ENCODE results near the gene GPC6.
"Not testable (repeated sequence)": the region's sequence is repeated elsewhere in the genome, so short reads cannot be mapped to it uniquely, and the experiment has no call there.

The GPC6 gene

GRCh38 chr13:93270769-93271742, 44.4 kb downstream of the GPC6 start:
- no peak for DNase-seq

DNA sequence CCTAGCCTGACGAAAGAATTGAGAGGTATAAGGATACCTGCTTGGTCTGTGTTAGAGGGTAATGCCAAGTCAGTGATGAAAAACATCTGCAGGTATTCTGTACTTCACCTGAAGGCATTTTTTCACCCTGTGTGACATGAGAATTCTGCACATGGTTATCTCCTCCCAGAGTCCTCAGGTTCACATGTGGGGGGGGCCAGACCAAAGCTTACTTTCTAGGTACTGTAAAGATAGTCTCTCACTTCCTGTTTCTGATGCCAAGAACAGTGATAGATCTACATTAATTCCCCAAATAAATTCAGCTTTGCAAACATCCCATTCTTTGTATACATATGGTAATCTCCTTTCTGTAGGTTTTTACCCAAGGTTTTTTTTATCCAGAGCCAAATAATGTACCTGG, 53.4 kb downstream of the GPC6 start:
- DNase-seq = no peak

DNA sequence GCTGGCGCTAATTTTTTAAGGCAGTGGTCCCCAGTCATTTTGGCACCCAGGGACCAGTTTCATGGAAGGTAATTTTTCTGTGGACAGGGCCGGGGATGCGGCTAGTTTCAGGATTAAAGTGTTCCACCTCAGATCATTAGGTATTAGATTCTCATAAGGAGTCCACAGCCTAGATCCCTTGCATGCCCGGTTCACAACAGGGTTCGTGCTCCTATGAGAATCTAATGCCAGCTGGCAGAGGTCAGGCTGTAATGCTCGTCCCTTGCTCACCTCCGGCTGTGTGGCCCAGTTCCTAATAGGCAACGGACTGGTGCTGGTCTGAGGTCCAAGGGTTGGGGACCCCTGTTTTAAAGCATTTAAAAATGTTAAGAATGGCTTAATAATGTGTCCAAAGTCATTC, 54.1 kb downstream of the GPC6 start:
- no peak for DNase-seq

DNA sequence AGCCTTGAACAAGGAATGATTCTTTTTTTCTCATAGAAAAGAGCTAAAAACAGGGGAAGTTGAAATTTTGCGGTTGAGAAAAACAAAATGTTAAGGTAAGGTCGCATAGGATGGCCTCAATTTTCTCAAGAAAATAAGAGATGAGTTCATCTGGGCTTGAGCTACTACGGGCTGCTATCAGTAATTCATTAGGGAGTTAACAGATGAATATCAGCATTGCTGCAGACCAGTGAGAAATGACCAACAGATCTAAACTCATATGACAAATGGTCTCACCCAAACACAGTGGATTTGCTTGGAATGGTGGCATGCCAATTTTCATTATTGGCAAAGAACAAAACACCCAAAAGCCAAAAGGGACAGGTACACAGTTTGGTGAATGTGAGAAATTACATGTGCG, 56.6 kb downstream of the GPC6 start:
- DNase-seq = no peak

GRCh38 chr13:93284064-93284463, 57.5 kb downstream of the GPC6 start:
- DNase-seq = no peak

GRCh38 chr13:93286047-93286446, 59.4 kb downstream of the GPC6 start:
- no peak for DNase-seq

GRCh38 chr13:93289053-93289452, 62.4 kb downstream of the GPC6 start:
- no peak for DNase-seq

GRCh38 chr13:93289842-93290241, 63.2 kb downstream of the GPC6 start:
- DNase-seq = no peak

DNA sequence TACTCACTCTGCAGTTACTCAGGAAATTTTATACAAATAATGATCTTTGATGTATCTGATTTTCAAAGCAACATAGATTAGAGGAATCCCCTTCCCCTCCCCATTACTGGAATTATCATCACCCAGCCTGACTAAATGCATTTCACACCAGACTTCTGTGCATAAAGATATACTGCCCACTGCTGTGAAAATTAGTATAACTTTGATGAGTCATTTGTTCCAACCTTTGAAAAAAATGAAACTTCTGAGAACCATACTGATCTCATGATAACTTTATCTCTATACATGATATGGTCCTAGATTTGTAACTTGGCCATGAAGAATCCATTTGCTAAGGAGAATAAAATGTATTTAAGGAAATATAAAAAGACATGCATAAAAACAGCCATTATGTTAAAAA, 63.9 kb downstream of the GPC6 start:
- DNase-seq = no peak

- no peak for DNase-seq
Observed at GRCh38 chr13:93292366-93292765, 65.8 kb downstream of the GPC6 start.

DNA sequence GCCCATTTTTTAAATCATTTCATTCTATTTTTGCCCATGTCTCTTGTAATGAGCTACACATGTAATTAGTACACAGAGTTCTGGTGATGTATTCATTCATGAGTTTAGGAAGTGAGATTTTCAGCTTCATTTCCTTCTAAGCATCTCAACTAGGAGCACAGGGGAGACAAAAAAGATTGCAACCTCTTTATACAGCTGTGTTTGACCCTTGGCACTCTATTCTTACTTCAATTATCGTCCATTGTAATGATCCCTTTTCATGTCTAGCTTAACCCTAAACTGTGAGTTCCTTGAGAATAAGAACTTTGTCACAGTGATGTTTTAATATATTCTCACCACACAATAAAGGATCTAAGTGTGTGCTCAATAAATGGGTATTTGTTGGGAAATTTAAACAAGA, 67.1 kb downstream of the GPC6 start:
- no peak for DNase-seq

GRCh38 chr13:93296584-93296983, 70.0 kb downstream of the GPC6 start:
- no peak for DNase-seq

GRCh38 chr13:93298713-93299112, 72.1 kb downstream of the GPC6 start:
- no peak for DNase-seq

- DNase-seq = no peak
Observed at GRCh38 chr13:93304134-93304533, 77.5 kb downstream of the GPC6 start.

GRCh38 chr13:93304868-93305613, 78.4 kb downstream of the GPC6 start:
- no peak for DNase-seq

DNA sequence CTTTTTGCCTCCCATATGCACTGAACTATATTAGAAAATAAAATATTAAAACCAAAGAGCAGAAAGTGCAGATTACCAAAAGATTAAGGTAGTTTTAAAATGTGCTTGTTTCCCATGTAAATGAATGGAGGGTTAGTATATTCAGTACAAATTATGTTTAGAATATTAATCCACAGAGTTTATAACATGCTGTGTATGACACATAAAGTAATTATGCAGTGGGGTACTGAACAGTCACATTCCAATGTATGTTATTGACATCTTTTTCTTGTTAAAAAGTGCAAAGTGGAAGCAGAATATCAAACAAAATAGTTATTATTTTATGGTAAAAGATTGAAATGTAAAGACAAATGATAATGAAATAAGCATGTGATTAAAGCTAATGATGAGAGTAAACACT, 79.3 kb downstream of the GPC6 start:
- DNase-seq = no peak

DNA sequence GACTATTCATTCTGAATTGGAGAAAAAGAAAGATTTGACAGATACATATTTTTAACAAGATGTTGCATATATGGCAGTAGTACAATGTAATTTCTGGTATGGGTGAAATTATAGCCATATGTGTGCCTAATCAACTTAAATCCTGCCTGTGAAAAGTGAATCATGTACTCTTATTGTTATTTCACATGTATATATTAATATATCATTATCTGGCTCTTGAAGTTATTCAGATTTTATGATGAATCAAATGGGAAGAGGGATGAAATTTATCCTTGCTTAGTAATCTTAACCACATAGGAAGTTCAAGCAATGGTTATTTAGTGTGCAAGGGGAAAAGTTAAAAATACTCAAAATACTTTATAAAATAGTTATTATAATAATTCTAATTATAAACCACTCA, 80.5 kb downstream of the GPC6 start:
- no peak for DNase-seq

DNA sequence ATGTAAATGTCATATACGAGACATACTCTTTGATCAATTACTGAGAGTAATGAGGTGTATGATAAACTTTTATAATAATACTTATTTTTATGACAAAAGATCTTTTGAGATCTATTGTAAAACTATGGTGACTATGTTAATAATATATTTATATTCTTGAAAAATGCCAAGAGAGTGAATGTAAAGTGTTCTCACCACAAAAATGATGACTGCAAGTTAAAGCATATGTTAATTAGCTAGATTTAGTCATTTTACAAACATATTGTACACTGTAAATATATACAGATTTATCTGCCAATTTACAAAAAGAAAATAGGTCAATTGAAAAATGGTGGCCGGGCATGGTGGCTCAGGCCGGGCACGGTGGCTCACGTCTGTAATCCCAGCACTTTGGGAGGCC, 81.0 kb downstream of the GPC6 start:
- no peak for DNase-seq

DNA sequence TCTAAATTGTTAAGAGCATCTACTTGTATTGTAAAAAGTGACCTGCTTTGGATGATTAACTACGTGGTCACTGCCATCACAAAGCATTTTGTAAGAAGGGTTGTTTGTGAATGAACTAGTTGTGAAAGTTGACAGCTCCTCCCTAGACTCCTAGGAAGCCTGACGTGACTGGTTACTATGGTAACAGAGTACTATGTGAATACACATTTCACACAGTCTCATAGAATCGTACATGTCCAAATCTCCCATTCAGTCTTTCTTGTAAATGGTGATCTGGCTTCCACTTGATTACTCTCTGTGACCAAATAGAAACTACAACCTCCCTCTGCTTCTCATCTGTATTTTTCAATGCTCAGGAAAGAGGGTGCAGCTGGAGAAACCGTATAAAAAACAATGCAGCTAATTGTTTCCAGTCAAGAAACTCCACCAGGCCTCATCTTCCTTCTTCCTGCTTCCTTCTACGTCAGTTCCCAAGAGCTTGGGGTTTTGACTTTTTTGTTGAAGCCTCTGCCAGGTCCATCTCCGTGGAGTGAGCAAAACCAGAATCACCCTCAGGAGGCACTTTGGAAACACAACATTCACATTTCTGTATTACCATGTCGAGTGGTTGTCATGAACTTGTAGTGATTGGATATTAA, 83.4 kb downstream of the GPC6 start:
- DNase-seq = no peak

GRCh38 chr13:93316841-93317240, 90.2 kb downstream of the GPC6 start:
- DNase-seq = no peak

DNA sequence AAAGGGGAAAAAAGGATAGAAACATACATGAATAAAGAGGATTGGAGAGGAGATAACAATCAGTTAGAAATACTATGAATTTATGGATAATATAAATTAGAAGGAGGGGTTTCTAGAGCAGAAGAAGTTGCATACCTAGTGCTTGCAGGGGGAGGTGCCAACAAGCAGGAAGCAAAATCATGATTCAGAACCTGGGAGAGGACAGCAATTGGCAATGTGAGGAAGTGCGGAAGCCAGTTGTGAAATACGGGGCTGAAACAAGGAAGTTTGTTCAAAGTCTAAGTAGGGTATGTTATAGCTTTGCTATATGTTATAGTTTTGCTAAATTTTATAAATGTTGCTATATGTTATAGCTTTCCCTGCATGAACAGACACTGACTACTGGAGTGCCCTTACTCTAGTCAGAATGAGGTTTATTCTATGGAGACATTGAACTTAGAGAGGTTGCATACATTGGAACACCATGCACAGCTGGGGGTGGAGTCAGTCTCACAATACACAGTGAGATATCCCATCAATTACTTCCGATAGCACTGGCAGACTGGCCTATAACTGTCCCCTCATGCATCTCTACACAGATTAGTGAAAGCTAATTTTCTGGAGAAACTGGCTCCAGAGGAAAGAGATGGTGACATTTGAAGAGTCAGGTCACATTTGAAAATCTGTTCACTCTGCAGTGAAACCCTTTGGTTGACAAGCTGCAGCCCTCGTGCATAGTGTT, 92.1 kb downstream of the GPC6 start:
- no peak for DNase-seq

DNA sequence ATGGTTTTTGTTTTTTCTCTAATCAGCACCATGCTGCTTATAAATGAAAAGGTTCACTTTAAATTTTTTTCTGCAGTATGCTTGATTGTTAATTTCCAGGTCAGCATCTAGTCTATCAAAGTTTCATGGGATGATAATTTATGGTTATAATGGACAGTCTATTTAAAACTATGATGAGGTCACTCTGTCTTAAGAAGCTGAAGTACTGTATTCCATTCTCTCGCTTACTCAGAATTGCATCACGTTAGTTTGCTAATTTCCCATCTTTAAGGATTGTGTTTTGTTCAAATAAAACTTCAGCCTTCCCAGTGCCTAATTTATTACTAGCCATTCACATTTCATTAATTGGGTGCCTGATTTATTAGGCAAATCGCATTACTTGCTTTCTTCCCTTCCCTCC, 94.3 kb downstream of the GPC6 start:
- no peak for DNase-seq

- not testable (repeated sequence) for DNase-seq
Observed at GRCh38 chr13:93323880-93324279, 97.3 kb downstream of the GPC6 start.

All from NCI-H187 treated with DMSO at 0.1 percent for 48 hours (cell line).